C4-2B (cell line): Measurements from ENCODE around the gene TIMP4.

Experiments
- H3K27ac ChIP-seq: fragments of 450-650 bp; 2 replicates; pipeline ENCODE4 v1.5.1; 2017
- ZFX ChIP-seq: fragments of 450-650 bp; IDR thresholded peaks from 2 replicates; pipeline ENCODE4 v1.6.1; 2017
- TF ChIP-seq, protein P1 (sequence below): fragments of 450-650 bp; conservative IDR thresholded peaks from 2 replicates; pipeline ENCODE4 v1.5.1; 2017; ENCODE audit warnings: mild to moderate bottlenecking

Gene TIMP4

DNA sequence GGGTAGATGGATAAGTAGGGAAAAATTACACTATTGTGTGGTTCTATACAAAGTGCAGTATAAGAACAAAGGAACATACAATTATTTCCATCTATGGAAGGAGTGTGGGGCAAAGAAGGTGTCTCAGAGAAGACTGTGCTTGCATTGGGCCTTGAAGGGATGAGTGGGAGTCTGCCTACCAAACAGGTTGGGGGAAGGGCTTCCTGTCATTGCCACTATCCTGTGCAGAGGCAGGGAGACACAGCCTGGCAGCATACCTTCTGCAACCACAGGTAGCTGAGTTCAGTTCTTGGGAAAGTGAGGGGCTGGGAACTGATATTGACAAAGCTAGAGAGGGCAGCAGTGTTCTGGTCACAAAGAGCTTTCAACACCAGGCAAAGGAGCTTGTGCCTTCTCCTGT, 3.4 kb downstream of the TIMP4 start:
- H3K27ac ChIP-seq, result no peak overlapping the region
- TF ChIP-seq, protein P1, sequence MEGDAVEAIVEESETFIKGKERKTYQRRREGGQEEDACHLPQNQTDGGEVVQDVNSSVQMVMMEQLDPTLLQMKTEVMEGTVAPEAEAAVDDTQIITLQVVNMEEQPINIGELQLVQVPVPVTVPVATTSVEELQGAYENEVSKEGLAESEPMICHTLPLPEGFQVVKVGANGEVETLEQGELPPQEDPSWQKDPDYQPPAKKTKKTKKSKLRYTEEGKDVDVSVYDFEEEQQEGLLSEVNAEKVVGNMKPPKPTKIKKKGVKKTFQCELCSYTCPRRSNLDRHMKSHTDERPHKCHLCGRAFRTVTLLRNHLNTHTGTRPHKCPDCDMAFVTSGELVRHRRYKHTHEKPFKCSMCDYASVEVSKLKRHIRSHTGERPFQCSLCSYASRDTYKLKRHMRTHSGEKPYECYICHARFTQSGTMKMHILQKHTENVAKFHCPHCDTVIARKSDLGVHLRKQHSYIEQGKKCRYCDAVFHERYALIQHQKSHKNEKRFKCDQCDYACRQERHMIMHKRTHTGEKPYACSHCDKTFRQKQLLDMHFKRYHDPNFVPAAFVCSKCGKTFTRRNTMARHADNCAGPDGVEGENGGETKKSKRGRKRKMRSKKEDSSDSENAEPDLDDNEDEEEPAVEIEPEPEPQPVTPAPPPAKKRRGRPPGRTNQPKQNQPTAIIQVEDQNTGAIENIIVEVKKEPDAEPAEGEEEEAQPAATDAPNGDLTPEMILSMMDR, result no peak
- no peak for TF ChIP-seq ZFX

DNA sequence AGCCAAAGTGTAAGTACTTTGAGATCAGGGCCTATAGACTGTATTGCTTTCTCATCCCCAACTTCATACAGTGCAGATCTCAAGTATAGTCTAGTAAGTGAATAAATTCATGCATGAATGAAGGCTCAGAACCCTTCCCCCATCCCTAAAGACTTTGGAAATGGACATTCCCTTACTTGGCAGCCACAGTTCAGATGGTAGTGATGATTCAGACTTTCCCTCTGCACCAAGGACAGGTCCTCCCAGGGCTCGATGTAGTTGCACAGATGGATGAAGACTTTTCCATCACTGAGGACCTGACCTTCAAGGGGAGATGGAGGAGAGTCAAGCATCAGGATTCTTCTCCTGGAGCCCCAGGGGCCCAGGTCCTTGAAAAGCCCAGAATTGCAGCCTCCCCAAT, 4.6 kb downstream of the TIMP4 start:
- H3K27ac ChIP-seq, result no peak overlapping the region
- no peak for TF ChIP-seq ZFX
- TF ChIP-seq, protein P1, result no peak

DNA sequence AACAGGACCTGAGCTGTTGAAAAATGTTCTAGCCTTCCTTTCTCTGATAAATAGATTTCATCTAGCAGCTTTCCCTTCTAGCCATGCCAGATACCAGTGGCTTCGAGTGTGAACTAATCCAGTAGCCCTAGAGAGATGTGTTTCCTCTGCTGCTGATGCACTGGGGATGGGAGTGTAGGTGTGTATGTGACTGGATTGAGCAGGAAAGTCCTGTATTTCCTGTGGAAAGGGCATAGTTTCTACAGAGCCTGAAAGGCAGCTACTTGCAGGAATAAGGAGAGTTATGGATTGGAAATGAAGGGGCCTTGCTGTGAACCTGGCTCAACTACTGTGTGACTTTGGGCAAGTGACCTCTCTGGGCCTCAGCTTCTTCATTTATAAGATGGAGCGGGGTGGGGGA, 8.6 kb downstream of the TIMP4 start:
- H3K27ac ChIP-seq, result no peak overlapping the region
- no peak for TF ChIP-seq ZFX
- TF ChIP-seq, protein P1, result no peak

DNA sequence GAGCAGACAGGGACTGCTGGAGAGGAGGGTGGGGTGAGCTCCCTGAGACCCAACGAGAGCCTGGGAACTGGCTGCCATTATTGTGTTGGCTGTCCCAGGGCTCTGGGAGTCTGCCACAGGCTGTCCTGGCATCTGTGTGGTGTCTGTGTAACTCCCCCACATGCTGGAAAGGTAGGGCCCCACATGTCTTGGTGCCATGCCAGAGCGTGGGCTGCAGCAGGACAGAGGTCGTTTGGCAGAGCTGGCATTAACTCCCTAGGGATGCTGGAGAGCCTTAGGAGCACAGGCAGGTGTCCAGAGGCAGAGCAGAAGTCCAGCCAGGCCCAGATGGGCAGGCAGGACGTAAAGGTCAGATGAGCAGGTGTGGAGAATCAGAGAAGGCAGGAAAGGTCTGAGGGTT, 9.7 kb downstream of the TIMP4 start:
- TF ChIP-seq, protein P1, result no peak
- TF ChIP-seq ZFX, result no peak

DNA sequence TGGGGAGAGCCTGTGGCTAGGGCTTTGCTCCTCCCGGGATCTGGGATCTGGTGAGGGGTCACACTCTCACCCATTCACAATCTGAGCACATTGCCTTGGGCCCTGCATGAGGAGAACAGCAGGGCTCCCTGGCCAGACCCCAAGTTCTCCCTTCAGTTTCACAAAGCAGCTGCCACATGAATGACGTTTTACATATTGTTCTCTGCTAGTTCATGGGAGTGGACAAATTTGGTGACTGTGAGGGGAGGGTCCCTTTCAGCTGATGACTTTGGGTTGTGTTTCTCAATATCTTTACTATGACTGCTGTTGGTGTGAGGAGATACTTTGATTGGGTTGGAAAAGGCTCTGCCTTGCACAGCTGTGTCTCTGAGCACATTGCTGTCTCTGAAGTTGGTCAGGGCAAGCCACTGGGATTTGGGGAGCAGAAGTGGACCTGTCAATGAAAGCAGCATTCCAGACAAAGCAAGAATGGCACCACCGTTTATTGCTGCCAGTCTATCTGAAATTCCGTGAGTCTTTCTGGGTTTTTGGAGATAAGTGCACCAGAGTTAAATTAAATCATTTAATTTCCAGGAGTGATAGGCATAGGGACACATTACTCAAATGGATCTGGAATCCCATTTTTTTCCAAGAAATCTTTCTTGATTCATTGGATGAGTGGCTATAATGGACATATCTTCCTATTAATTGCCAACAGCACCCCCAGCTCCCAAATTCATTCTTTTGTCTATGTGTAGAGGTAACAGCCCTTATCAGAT, 10.3 kb downstream of the TIMP4 start:
- TF ChIP-seq, protein P1, result no peak
- TF ChIP-seq ZFX, result no peak
- H3K27ac ChIP-seq, result no peak overlapping the region

More for the DNA sequence above, 9.7 kb downstream of the TIMP4 start:
- no peak overlapping the region for H3K27ac ChIP-seq

DNA sequence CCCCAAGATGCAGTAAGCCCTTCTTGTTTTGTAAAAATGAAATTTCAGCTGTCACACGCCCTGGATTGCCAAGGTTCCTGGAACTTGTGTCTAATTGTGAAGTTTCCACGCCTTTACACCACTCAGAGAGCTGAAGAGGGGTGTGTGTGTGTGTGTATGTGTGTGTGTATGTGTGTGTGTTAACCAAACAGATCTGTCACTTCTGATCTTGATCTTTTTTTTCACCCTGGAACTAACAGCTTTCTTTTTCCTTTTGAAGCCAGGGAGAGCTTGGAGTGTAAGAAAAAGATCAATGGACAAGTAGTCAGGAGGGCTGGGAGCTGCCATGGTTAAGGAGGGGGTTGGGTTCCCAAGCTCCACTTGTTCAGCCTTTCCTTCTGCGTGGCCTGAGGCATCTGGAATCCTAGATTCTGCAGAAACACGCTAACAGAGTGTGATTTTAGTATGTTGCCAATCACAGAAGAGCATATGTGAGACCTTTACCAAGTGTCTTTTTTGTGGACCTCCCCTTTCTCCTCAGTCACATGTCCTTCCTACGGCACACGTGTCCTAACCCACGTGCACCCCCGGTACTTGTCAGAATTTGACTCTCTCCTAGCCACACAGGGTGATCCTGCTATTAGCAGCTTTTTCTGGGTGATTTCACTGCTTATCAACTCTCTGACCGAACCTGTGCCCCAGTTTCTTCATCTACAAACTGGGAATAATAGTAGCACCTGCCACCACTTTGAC, 11.5 kb downstream of the TIMP4 start:
- TF ChIP-seq, protein P1, result no peak

DNA sequence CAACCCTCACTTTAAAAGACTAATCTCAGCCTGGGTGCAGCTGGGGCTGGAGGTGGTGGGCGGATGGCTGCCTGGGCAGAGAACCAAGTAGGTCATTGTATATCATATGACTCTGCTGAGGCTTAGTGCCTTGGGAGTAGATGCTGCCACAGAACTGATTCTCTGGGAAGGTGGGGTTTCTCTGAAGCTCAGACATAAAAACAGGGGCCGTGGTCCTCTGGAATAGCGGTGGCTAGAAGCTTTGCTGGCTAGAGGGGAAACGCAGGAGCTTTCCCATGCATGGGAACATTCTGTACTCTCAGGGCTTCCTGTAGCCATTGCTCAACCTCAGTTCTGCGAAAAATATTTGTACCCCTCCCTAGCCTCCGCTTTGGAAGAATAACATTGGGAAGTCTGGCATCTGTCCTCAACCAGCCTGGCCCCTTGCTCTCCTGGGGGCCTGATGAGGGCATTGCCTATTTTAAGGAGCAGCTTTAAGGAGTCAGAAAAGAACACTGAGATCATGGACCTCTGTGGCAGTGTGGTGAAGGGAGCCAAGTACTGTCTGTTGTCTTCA, 14.7 kb downstream of the TIMP4 start:
- no peak overlapping the region for H3K27ac ChIP-seq
- TF ChIP-seq, protein P1, result no peak

More for the DNA sequence above, 11.5 kb downstream of the TIMP4 start:
- H3K27ac ChIP-seq, result no peak overlapping the region
